Esophagus (tissue), 2 donors: ENCODE data around the gene FES. TPM values are rescaled to one million over a fixed set of nuclear protein-coding genes. Genes with fewer than 3 reads are reported as not detected.

Experiments used
- polyA plus RNA-seq, 2 donors: library from polyadenylated mRNA; stranded (reverse); fragments of 200-250 nt; gene quantifications; one replicate each; pipeline ENCODE4 v1.2.3, GENCODE V29; 2013
- donor health status: healthy with polysubstance abuse.
- donor health status: Bipolar disorder and iron deficiency.

The FES gene
- polyA plus RNA-seq, 2 donors = 3.8 to 4.8 TPM

Other genes starting within 250 kb of the FES start
- 1 to 10 TPM; 2.3 to 3.6 TPM for gene BLM, start 167.2 kb upstream of the FES start, polyA plus RNA-seq
- gene FURIN, start 15.9 kb upstream of the FES start, polyA plus RNA-seq = 10 to 100 TPM; 21.0 to 22.3 TPM
- gene MAN2A2, start 18.8 kb downstream of the FES start, polyA plus RNA-seq = 10 to 100 TPM; 15.8 to 22.1 TPM
- gene HDDC3, start 48.0 kb downstream of the FES start, polyA plus RNA-seq = 10 to 100 TPM in 1 of 2 donors, 1 to 10 TPM in 1; 9.1 to 10.5 TPM
- gene UNC45A, start 50.8 kb downstream of the FES start, polyA plus RNA-seq = 10 to 100 TPM; 35.0 to 47.9 TPM
- gene RCCD1, start 70.4 kb downstream of the FES start, polyA plus RNA-seq = 1 to 10 TPM; 8.1 to 8.7 TPM
- 10 to 100 TPM; 41.2 to 44.1 TPM for gene PRC1, start 110.0 kb downstream of the FES start, polyA plus RNA-seq
- 1 to 10 TPM; 7.6 to 8.3 TPM for gene VPS33B, start 138.1 kb downstream of the FES start, polyA plus RNA-seq
- gene SV2B, start 215.8 kb downstream of the FES start, polyA plus RNA-seq = under 1 TPM; 0.02 to 0.07 TPM